Measurements from ENCODE around the gene ELF1.

GRCh38 chr13:41048640-41049039 lies 29.5 kb upstream of the ELF1 start:
- TF ChIP-seq FOXP2 (optimal IDR thresholded peaks at IDR 0.05; ENCODE audit: control extremely low read depth, extremely low read length, insufficient read depth), result no peak
- TF ChIP-seq POLR2AphosphoS5 (IDR thresholded peaks at IDR 0.05; ENCODE audit: borderline replicate concordance, low read depth, low read length), result no peak
- TF ChIP-seq EZH2 (IDR thresholded peaks at IDR 0.05), result no peak
